Measurements from ENCODE around the gene ACOT7. TPM values are rescaled to one million over a fixed set of nuclear protein-coding genes. Genes with fewer than 3 reads are reported as not detected.

Gene ACOT7
- total and polyA plus RNA-seq, 2 of the 13 experiments (the other 11 are each of a cell fraction or from before 2014, with no cell fraction given), result 33.0 to 55.8 TPM

DNA sequence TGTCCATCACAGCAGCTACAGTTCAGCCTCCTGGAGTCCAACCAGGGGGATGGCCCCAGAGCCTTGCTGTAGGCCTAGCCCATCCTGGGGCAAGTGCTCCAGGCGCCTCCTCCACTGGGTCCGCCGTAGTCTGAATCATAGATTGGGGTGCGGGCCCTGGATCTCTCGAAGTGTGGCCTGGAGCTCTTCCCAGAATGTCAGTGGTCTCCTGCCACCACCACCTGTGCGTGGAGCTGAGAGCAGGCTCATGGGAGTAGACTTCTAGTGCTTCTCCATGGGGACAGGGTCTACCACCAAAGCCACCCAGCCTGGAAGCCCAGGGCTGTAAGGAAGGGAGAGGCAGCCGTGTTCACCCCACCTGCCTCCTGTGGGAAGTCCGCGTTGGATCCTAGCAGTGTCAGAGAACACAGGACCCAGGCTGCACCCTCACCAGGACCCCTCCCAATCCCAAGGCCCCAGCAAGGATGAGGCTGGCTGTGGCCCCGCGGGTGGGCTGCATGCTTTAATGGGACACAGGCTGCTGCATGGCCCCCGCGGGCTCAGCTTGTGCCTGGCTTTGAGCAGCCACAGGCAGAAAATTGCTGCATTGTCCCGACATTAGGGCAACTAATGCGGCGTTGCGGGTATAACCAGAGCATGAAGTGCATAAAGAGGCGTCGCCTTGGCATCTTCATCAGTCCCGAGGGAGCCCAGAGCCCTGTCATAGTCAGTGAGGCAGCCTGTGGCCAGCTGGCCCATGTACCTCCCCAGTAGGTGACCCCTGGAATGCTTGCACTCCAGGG lies 150.3 kb downstream of the ACOT7 start (continued):
- TF ChIP-seq, protein P1, sequence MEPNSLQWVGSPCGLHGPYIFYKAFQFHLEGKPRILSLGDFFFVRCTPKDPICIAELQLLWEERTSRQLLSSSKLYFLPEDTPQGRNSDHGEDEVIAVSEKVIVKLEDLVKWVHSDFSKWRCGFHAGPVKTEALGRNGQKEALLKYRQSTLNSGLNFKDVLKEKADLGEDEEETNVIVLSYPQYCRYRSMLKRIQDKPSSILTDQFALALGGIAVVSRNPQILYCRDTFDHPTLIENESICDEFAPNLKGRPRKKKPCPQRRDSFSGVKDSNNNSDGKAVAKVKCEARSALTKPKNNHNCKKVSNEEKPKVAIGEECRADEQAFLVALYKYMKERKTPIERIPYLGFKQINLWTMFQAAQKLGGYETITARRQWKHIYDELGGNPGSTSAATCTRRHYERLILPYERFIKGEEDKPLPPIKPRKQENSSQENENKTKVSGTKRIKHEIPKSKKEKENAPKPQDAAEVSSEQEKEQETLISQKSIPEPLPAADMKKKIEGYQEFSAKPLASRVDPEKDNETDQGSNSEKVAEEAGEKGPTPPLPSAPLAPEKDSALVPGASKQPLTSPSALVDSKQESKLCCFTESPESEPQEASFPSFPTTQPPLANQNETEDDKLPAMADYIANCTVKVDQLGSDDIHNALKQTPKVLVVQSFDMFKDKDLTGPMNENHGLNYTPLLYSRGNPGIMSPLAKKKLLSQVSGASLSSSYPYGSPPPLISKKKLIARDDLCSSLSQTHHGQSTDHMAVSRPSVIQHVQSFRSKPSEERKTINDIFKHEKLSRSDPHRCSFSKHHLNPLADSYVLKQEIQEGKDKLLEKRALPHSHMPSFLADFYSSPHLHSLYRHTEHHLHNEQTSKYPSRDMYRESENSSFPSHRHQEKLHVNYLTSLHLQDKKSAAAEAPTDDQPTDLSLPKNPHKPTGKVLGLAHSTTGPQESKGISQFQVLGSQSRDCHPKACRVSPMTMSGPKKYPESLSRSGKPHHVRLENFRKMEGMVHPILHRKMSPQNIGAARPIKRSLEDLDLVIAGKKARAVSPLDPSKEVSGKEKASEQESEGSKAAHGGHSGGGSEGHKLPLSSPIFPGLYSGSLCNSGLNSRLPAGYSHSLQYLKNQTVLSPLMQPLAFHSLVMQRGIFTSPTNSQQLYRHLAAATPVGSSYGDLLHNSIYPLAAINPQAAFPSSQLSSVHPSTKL (CRISPR knock-in tag; IDR thresholded peaks at IDR 0.05), result no peak
- TF ChIP-seq NFE2L1 (CRISPR knock-in tag; IDR thresholded peaks at IDR 0.05; ENCODE audit: borderline replicate concordance) (no peak), SPEN (CRISPR knock-in tag; IDR thresholded peaks at IDR 0.05; ENCODE audit: low read depth) (no peak), ZBTB42 (CRISPR knock-in tag; IDR thresholded peaks at IDR 0.05) (no peak), GABPA (IDR thresholded peaks at IDR 0.05; ENCODE audit: low read depth, low read length) (no peak), GABPA (CRISPR knock-in tag; IDR thresholded peaks at IDR 0.05; ENCODE audit: low read depth) (no peak)
- TF ChIP-seq, protein P2, sequence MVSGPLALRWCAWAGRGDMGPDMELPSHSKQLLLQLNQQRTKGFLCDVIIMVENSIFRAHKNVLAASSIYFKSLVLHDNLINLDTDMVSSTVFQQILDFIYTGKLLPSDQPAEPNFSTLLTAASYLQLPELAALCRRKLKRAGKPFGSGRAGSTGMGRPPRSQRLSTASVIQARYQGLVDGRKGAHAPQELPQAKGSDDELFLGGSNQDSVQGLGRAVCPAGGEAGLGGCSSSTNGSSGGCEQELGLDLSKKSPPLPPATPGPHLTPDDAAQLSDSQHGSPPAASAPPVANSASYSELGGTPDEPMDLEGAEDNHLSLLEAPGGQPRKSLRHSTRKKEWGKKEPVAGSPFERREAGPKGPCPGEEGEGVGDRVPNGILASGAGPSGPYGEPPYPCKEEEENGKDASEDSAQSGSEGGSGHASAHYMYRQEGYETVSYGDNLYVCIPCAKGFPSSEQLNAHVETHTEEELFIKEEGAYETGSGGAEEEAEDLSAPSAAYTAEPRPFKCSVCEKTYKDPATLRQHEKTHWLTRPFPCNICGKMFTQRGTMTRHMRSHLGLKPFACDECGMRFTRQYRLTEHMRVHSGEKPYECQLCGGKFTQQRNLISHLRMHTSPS (CRISPR knock-in tag; IDR thresholded peaks at IDR 0.05; ENCODE audit: low read depth), result no peak

All from HepG2 (cell line).